Mucosa of stomach (tissue), 1 donor: ENCODE data around the gene FCGR3B.
"Not testable (repeated sequence)": the region's sequence is repeated elsewhere in the genome, so short reads cannot be mapped to it uniquely, and the experiment has no call there.

Experiments used
- H3K27me3 ChIP-seq: one replicate; pipeline ENCODE4 v1.7.0; 2013; ENCODE audit warnings: mild to moderate bottlenecking, low read length; ENCODE audit not compliant: control insufficient read depth, insufficient read depth
- H3K36me3 ChIP-seq: one replicate; pipeline ENCODE4 v1.7.0; 2013; ENCODE audit warnings: low read length; ENCODE audit not compliant: control insufficient read depth, insufficient read depth
- H3K4me1 ChIP-seq: one replicate; pipeline ENCODE4 v1.7.0; 2013; ENCODE audit warnings: mild to moderate bottlenecking, low read length; ENCODE audit not compliant: control insufficient read depth, insufficient read depth
- H3K4me3 ChIP-seq: one replicate; pipeline ENCODE4 v1.7.0; 2013; ENCODE audit warnings: low read length
- H3K9ac ChIP-seq: one replicate; pipeline ENCODE4 v1.7.0; 2013; ENCODE audit warnings: mild to moderate bottlenecking, low read length, moderate library complexity
- H3K9me3 ChIP-seq: one replicate; pipeline ENCODE4 v1.7.0; 2013; ENCODE audit warnings: mild to moderate bottlenecking, low read length, moderate library complexity; ENCODE audit not compliant: control insufficient read depth
- donor health status: Pancreatic carcinoma.

FCGR3B gene

DNA sequence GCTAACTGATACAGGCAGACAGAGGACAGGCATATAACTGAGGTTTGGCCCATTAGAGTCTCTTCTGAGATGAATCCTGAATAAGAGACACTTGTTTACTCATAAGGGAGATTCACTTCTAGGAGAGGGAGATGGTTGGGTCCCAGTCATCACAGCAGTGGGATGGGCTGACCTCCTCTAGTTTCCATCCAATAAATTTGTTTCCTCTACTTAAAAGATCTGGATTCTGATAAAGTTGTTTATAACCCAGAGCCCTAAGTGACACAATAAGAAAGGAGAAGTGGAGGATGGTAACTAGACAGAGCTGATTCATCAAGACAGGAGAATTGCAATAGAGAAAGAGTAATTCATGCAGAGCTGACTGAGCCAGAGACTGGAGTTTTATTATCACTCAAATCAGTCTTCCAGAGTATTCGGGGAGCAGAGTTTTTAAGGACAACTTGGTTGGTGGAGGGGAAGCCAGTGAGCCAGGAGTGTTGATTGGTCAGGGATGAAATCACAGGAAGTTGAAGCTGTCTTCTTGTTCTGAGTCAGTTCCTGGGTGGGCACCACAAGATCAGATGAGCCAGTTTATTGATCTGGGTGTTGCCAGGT is 5.3 kb upstream of the FCGR3B start:
- not testable (repeated sequence) for H3K4me1 ChIP-seq, H3K27me3 ChIP-seq, H3K9ac ChIP-seq, H3K4me3 ChIP-seq, H3K9me3 ChIP-seq, H3K36me3 ChIP-seq

DNA sequence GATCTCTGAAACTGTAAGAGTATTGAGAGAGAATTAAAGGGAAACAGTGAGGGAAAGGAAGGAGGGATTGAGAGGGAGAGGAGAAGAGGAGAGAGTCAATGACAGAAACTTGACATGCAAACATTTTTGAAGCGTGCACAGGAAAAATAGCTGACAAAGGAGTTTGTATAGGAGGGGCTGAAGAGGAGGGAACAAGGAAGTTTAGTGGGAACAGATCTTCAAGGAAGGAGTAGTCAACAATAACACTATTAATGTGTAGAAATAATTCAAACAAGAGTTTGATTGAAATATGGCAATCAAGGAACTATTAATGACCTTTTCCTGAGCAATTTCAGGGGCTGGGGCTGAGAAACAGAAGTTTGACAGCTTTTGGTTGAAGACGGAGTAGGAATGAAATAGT is 4.0 kb upstream of the FCGR3B start:
- H3K4me1 ChIP-seq, H3K36me3 ChIP-seq, H3K9ac ChIP-seq, H3K4me3 ChIP-seq, H3K27me3 ChIP-seq, H3K9me3 ChIP-seq: not testable (repeated sequence)

DNA sequence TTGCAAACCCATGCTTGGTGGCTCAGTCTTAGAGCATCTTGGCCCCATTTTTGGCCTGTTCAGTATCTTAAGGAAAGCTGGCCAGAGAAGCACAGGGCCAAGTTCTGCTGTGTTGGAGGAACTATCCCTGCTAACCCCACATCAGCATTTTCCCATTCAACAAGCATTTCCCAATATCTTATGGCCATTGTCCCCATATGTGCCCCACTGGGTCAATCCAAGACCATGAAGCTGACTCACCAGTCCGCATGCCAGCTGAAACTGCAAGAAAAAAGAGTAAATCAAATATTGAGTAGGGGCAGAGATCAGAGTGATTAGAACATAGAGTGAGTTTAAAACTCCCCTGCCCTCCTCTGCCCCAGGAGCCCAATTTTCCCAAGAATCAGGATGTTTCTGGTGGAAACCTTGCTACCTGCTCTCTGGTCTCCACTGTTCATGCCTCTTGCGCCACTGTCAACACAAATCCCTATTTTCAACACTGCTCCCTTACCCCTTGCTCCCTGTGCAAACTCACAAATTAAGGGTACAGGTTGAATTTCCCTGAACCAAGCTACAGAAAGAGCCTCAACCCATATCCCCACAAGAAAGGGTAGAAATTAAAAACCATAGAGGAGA is 741 bp downstream of the FCGR3B start:
- H3K36me3 ChIP-seq, H3K27me3 ChIP-seq, H3K4me1 ChIP-seq, H3K4me3 ChIP-seq, H3K9me3 ChIP-seq, H3K9ac ChIP-seq: not testable (repeated sequence)

DNA sequence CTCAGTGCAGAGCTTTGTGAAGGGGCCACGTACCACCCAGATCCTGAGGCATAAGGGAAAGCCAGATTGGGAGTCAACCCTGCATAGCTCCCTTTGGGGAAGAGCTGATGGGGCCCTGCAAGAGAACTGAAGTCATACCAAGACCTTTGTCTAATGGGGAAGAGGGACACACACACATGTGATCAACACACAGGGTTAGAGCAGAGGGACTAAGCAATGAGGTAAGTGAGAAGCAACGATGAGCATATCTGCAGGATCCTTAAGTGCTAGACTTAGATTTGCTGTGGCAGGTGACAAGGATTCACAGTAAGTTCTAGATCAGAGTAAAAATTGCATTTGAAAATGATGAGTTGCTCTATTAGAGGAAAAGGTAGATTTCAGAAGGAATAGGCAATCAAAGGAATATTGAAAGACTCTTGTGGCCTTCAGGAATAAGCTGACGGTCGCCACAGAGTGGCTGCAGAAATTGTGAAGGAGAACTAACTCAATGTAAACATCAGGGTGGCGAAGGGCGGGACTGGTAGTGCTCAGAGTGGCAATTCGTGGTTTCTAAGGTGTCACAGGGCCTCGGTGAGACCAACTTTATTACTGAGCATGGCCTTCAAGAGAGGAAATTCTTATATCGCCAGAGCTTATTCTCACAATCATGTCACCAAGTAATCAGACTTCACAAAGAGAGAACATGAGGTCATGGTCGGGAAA is 4.4 kb downstream of the FCGR3B start:
- not testable (repeated sequence) for H3K4me3 ChIP-seq, H3K9ac ChIP-seq, H3K9me3 ChIP-seq, H3K4me1 ChIP-seq, H3K36me3 ChIP-seq, H3K27me3 ChIP-seq

DNA sequence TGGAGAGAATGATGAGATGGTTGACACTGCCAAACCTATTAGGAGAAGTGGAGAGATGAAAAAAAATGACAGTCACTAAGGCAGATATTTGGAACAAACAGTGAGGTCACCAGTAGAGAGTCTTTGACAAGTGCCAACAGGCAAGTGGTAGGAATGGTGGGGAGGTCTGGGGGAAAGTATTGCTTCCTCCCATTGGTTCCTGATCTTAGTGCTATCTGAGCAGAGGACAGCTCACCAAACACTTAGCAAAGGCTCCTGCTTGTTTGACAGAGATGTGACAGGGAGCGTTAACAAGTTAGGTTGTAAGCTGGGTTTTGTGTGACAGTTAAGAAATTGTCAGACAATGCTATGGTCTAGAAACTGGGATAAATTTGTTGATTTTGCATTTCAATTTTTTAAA is 6.4 kb downstream of the FCGR3B start:
- H3K9me3 ChIP-seq, H3K9ac ChIP-seq, H3K4me3 ChIP-seq, H3K4me1 ChIP-seq, H3K36me3 ChIP-seq: not testable (repeated sequence)
- peaks cover 16% of the 10 kb centered on the region for H3K27me3 ChIP-seq

DNA sequence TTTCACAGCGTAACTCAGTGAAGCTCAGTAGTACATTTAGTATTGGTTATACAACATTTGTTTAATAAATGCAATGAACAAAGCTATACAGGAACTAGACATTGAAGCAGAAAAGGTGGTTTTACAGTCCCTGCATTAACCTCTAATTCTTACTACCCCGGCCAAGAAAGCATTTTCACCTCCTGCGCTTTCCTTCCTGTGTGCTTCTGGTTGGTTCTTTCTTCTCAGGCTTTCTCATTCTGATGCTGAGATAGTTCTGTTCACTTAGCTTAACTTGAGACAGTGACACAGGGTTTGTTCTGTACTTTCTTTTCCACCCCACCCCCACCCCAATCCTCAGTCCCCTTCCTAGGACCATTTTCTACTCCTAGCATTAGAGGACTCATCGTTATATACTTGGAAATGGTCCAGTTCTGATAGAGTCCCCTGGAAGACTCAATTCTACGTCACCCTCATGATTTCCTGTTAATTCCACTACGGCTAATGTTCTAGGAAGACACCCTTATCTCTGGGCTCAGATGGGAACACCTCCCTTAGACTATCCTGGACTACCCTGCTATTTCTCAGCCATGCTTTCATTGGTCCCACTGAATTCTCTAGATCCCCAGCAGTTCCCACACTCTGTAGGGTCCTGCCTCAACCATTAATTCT is 7.5 kb downstream of the FCGR3B start:
- H3K9ac ChIP-seq, H3K4me1 ChIP-seq, H3K9me3 ChIP-seq, H3K36me3 ChIP-seq, H3K4me3 ChIP-seq: not testable (repeated sequence)
- peaks cover 16% of the 10 kb centered on the region for H3K27me3 ChIP-seq

DNA sequence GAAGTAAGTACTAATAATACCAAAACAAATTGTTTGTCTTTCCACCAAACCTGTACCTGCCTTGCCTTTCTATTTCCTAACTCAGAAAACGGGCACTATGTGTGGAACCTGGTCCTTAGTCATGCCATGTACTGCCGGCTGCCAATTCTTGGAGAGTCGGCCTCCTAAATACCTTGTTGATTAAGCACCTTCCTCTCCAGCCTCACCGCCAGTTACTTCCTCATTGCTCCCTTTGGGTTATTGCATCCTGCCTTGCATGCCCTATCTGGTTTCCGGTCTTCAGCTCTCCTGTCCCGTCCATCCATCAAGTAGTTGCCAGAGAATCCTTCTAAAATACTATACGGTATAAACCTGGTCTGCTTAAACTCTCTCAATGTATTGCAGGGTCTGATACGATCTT is 8.9 kb downstream of the FCGR3B start:
- H3K36me3 ChIP-seq, H3K4me3 ChIP-seq, H3K9ac ChIP-seq: not testable (repeated sequence)

DNA sequence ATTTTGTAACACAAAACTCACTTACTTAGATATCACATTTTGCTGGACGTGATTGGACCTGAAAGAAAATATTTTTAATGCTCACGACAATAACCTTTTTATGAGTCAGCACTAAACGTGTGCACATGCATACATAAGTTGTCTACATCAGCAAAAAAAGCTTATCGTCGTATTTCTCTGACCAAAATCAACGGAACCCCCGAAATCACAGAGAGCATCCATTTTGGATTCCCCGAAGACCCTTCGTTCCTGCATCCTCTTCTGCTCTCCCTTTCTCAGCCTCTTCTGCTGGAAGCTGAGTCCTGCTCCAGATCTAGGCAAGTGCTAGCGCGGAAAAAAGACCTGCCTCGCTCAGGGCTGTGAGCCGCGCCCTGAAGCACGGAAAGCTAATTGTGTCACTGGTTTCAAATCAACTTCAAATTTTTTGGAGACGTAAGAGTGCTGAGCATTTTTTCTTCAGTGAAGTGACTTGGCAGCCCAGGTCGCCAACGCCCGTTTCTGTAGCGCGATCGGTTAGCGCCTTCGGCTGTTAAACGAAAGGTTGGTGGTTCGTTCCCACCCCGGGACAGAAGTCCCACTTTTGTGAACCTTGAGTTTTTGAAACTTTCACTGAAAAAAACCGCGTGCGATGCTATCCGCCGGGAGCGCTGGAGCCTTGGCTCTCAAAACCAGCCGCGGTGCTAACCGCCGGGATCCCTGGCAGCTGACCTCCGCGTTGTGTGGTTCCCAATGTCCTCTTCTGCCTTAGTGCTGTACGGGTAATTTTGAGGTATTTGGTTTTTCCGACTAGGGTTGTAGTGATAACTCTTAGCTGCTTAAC is 9.6 kb downstream of the FCGR3B start:
- H3K9ac ChIP-seq, H3K36me3 ChIP-seq, H3K9me3 ChIP-seq, H3K4me1 ChIP-seq, H3K4me3 ChIP-seq: not testable (repeated sequence)
- peaks cover 16% of the 10 kb centered on the region for H3K27me3 ChIP-seq

More for the DNA sequence above, 8.9 kb downstream of the FCGR3B start:
- peaks cover 16% of the 10 kb centered on the region for H3K27me3 ChIP-seq
- not testable (repeated sequence) for H3K4me1 ChIP-seq, H3K9me3 ChIP-seq

DNA sequence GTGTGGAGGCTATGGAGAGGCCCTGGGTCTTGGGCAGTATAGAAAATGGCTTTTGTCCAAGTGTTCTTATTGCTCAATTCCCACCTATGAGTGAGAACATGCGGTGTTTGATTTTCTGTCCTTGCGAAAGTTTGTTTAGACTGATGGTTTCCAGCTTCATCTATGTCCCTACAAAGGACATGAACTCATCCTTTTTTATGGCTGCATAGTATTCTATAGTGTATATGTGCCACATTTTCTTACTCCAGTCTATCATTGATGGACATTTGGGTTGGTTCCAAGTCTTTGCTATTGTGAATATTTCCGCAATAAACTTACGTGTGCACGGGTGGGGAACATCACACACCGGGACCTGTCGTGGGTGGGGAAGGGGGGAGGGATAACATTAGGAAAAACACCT is 10.6 kb downstream of the FCGR3B start:
- not testable (repeated sequence) for H3K4me3 ChIP-seq, H3K36me3 ChIP-seq, H3K9me3 ChIP-seq, H3K4me1 ChIP-seq, H3K9ac ChIP-seq
- H3K27me3 ChIP-seq = peaks cover 16% of the 10 kb centered on the region

DNA sequence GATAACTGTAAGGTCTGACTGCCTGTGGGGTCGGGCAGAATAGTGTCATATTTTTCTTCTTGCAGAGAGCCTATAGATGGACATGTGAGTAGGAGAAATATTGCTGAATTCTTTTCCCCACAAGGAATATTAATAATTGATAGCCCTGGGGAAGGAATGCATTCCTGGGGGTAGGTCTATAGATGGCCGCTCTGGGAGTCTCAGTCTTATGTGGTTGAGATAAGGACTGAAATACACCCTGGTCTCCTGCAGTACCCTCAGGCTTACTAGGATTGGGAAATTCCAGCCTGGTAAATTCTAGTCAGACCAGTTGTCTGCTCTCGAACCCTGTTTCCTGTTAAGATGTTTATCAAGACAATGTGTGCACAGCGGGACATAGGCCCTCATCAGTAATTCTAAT is 12.5 kb downstream of the FCGR3B start:
- not testable (repeated sequence) for H3K4me1 ChIP-seq, H3K9me3 ChIP-seq, H3K4me3 ChIP-seq, H3K36me3 ChIP-seq, H3K9ac ChIP-seq
- H3K27me3 ChIP-seq = peaks cover 16% of the 10 kb centered on the region

DNA sequence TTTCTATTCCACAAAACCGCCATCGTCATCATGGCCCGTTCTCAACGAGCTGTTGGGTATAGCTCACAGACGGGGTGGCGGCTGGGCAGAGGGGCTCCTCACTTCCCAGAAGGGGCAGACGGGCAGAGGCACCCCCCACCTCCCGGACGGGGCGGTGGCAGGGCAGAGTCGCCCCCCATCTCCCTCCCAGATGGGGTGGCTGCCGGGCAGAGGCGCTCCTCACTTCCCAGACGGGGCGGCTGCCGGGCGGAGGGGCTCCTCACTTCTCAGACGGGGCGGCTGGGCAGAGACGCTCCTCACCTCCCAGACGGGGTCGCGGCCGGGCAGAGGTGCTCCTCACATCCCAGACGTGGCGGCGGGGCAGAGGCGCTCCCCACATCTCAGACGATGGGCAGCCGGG is 14.6 kb downstream of the FCGR3B start:
- not testable (repeated sequence) for H3K36me3 ChIP-seq, H3K9me3 ChIP-seq, H3K27me3 ChIP-seq, H3K4me3 ChIP-seq, H3K9ac ChIP-seq, H3K4me1 ChIP-seq

DNA sequence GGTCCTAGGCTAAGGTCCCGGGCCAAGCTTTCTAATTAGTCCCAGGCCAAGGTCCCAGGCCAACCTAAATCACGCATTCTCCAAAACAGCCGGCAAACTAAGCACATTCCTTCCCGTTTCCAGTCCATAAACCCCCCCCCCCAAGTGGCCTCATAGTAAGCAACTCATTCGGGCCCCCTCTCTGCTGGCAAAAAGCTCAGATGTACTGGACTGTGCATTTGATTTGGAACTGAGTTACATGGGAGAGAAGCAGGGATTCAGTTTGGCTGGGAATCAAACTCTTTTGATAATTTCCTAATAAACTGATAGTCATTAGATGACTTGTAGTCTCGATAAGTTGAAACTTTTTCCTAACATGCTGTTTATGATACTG is 17.8 kb downstream of the FCGR3B start:
- not testable (repeated sequence) for H3K9ac ChIP-seq, H3K4me1 ChIP-seq, H3K4me3 ChIP-seq, H3K27me3 ChIP-seq, H3K36me3 ChIP-seq, H3K9me3 ChIP-seq
